ENCODE measurements around the gene LRRC4C.

DNA sequence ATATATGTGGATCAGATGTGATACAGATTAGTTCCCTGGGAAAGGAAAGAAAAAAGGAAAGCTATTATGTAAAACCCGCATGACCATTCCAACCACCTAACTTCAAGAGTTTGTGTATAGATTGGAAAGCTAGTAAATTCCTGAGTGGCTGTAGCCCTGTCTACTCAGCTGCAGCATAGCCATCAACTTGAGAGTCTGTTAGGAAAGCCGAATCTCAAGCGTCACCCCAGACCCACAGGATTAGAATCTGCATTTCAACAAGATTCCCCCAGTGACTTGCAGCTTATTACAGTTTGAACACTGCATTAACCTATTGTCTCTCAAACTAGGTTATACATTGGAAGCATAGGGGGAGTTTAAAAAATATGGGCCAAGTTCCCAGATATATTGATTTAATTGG, 921.7 kb downstream of the LRRC4C start:
- TF ChIP-seq POLR2A (IDR thresholded peaks at IDR 0.05; ENCODE audit: low read depth, low read length), result no peak
- no peak for TF ChIP-seq TAF1 (IDR thresholded peaks at IDR 0.05; ENCODE audit: borderline replicate concordance, low read depth, low read length)
- TF ChIP-seq POLR2AphosphoS5 (IDR thresholded peaks at IDR 0.05; ENCODE audit: low read depth, low read length), result no peak

Data from GM12892 (cell line).